Endothelial cell of umbilical vein (primary cell): ENCODE data around the gene BTBD18. TPM values are rescaled to one million over a fixed set of nuclear protein-coding genes. Genes with fewer than 3 reads are reported as not detected.

ENCODE experiments used
- BruUV-seq: library from RNA; stranded (reverse); fragments of 400-500 nt; replicated peaks from 2 replicates; lab custom pipeline; 2021; lab: Mats Ljungman, UMichigan
- CTCF ChIA-PET: fragments of 300-600, 350-600 bp; sonication (Branson Sonifier 250); formaldehyde crosslinking; loops from one replicate; lab custom pipeline; 2021; ENCODE audit warnings: antibody characterized with exemption, inconsistent platforms; lab: Charles Lee
- POLR2A ChIA-PET: fragments of 300-600, 350-600 bp; sonication (Branson Sonifier 250); formaldehyde crosslinking; loops from one replicate; lab custom pipeline; 2021; ENCODE audit warnings: antibody characterized with exemption, inconsistent platforms; lab: Charles Lee
- DNase-seq: peaks from one replicate; pipeline ENCODE4 v3.0.0-alpha.2; 2011; ENCODE audit warnings: low read depth, low spot score
- FAIRE-seq: peaks from 2 replicates; lab custom pipeline; 2011; peaks lifted over from hg19 to GRCh38; lab: Jason Lieb, UNC
- H2AFZ ChIP-seq: 2 replicates; pipeline ENCODE4 v1.6.0; 2012; ENCODE audit warnings: low read depth, low read length, control low read depth, inconsistent platforms
- H3K27ac ChIP-seq: 2 replicates; pipeline ENCODE4 v1.5.1; 2011; ENCODE audit warnings: low read depth, mild to moderate bottlenecking, control low read depth, low read length, moderate library complexity; ENCODE audit not compliant: insufficient read depth
- H3K27me3 ChIP-seq, 2 experiments: 2 replicates each; pipeline versions ENCODE4 v1.6.0 to v1.6.1; 2011; ENCODE audit warnings: low read length in 2 of 2, mixed read lengths in 1 of 2; ENCODE audit not compliant: control insufficient read depth in 2 of 2, insufficient read depth in 2 of 2
- H3K36me3 ChIP-seq, 2 experiments: 2 replicates in 1 of 2; 3 replicates in 1 of 2; pipeline ENCODE4 v1.5.1; 2011; ENCODE audit warnings: low read length in 2 of 2, mild to moderate bottlenecking in 1 of 2, moderate library complexity in 1 of 2; ENCODE audit not compliant: control insufficient read depth in 2 of 2, insufficient read depth in 2 of 2; ENCODE audit errors: extremely low read depth in 1 of 2
- H3K4me1 ChIP-seq: 3 replicates; pipeline ENCODE4 v1.5.1; 2011; ENCODE audit warnings: mild to moderate bottlenecking, low read length; ENCODE audit not compliant: control insufficient read depth, insufficient read depth; ENCODE audit errors: extremely low read depth
- H3K4me2 ChIP-seq: 2 replicates; pipeline ENCODE4 v1.6.1; 2011; ENCODE audit warnings: low read length, control low read depth, mixed read lengths; ENCODE audit not compliant: insufficient read depth
- H3K4me3 ChIP-seq, 3 experiments: fragments of 200-600 bp in 1 of 3; sonication (generic), shearing (Covaris generic) in 1 of 3; replicated peaks in 1 of 3; 2 replicates each; pipeline ENCODE4 v1.5.1; 2011 to 2016; ENCODE audit warnings: control low read depth in 3 of 3, low read length in 3 of 3, mild to moderate bottlenecking in 2 of 3, inconsistent platforms in 1 of 3, low read depth in 1 of 3, moderate library complexity in 1 of 3; ENCODE audit not compliant: insufficient read depth in 1 of 3
- H3K79me2 ChIP-seq: 2 replicates; pipeline ENCODE4 v1.6.0; 2012; ENCODE audit warnings: low read length, inconsistent platforms; ENCODE audit not compliant: control insufficient read depth, insufficient read depth
- H3K9ac ChIP-seq: replicated peaks from 2 replicates; pipeline ENCODE3; 2011; ENCODE audit warnings: low read length, control low read depth; ENCODE audit not compliant: insufficient read depth; ENCODE audit errors: extremely low read depth
- H3K9me1 ChIP-seq: replicated peaks from 3 replicates; pipeline ENCODE4 v1.6.0; 2011; ENCODE audit warnings: mild to moderate bottlenecking, low read length; ENCODE audit not compliant: control insufficient read depth, insufficient read depth; ENCODE audit errors: extremely low read depth
- H3K9me3 ChIP-seq: replicated peaks from 2 replicates; pipeline ENCODE4 v1.5.1; 2012; ENCODE audit warnings: low read length, inconsistent platforms; ENCODE audit not compliant: control insufficient read depth, insufficient read depth
- H4K20me1 ChIP-seq: replicated peaks from 2 replicates; pipeline ENCODE3; 2011; ENCODE audit warnings: mild to moderate bottlenecking, low read length; ENCODE audit not compliant: control insufficient read depth, insufficient read depth; ENCODE audit errors: extremely low read depth
- EZH2 ChIP-seq: IDR thresholded peaks from 2 replicates; pipeline ENCODE4 v1.6.1; 2012; ENCODE audit warnings: borderline replicate concordance, low read depth, mild to moderate bottlenecking, moderate library complexity, low read length, inconsistent platforms; ENCODE audit not compliant: severe bottlenecking
- FOS ChIP-seq: IDR thresholded peaks from 2 replicates; pipeline ENCODE4 v1.6.1; 2011; ENCODE audit warnings: mild to moderate bottlenecking, low read length, moderate library complexity, borderline replicate concordance; ENCODE audit not compliant: insufficient read depth
- JUN ChIP-seq: IDR thresholded peaks from 2 replicates; pipeline ENCODE4 v1.6.1; 2011; ENCODE audit warnings: borderline replicate concordance, low read depth; ENCODE audit not compliant: insufficient read length, insufficient read depth
- MYC ChIP-seq: IDR thresholded peaks from one replicate; pipeline ENCODE4 v1.6.1; 2011; ENCODE audit warnings: mild to moderate bottlenecking, low read depth, low read length
- dilution Hi-C: fragments of 300-500 bp; cut with MboI; formaldehyde crosslinking; loops from one replicate; pipeline ENCODE4 v1.15.0; 2019; ENCODE audit warnings: low sequenced_read_pairs; ENCODE audit not compliant: extremely low pct_ligation_motif_present
- intact Hi-C: fragments of 100-400 bp; cut with micrococcal nuclease; formaldehyde crosslinking; loops from one replicate; pipeline ENCODE4 v1.10.0; 2022
- polyA plus RNA-seq, 4 experiments: library from polyadenylated mRNA; depleted of rRNA in 3 of 4; stranded (reverse) in 3 of 4; unstranded in 1 of 4; fragments of >200 nt; gene quantifications; 2 replicates each; pipeline versions ENCODE4 v1.2.1 to v1.2.3, GENCODE V29; 2011 to 2012; ENCODE audit warnings: missing spikeins in 1 of 4
- total RNA-seq: library from RNA; stranded (reverse); gene quantifications from 2 replicates; pipeline ENCODE4 v1.2.3, GENCODE V29; 2021
- TF ChIP-seq, protein P1 (sequence below): IDR thresholded peaks from 2 replicates; pipeline ENCODE4 v1.6.1; 2011; ENCODE audit not compliant: insufficient read depth, insufficient read length

Gene BTBD18
- total and polyA plus RNA-seq, 2 donors (not counting 3 experiments of a cell fraction or from before 2014, with no cell fraction given) = not detected

- H2AFZ ChIP-seq = no peak overlapping the region
- H3K36me3 ChIP-seq = no peaks in the 10 kb centered on the region
- DNase-seq (no peak), FAIRE-seq (no peak)
- ChIA-PET CTCF (interaction anchor here (1.0 to 2.7 kb wide), 3 partner anchors 28 to 87 kb away, joined by 4 to 11 read pairs (median 5); partner anchors contain the start of gene SELENOH), POLR2A (no interaction called here)
- peaks cover 46% of the 10 kb centered on the region for H3K79me2 ChIP-seq
- no peak overlapping the region for H3K9ac ChIP-seq
- H3K27me3 ChIP-seq = no peaks in the 10 kb centered on the region
- BruUV-seq = no TSS peak
- peak overlapping the region; percentile 26 for H3K4me2 ChIP-seq
- H3K4me1 ChIP-seq = peaks cover 18% of the 10 kb centered on the region
- no peaks in the 10 kb centered on the region for H3K9me1 ChIP-seq
- H3K9me3 ChIP-seq = no peaks in the 10 kb centered on the region
- no peaks in the 10 kb centered on the region for H4K20me1 ChIP-seq
- peak overlapping the region in 1 of 3 experiments; percentile 78 for H3K4me3 ChIP-seq
- H3K27ac ChIP-seq = no peak overlapping the region
- TF ChIP-seq FOS (no peak), JUN (no peak), EZH2 (no peak), MYC (no peak)
- TF ChIP-seq, protein P1, sequence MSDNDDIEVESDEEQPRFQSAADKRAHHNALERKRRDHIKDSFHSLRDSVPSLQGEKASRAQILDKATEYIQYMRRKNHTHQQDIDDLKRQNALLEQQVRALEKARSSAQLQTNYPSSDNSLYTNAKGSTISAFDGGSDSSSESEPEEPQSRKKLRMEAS = no peak
- intact Hi-C loops = loop anchor here (2.0 kb wide), 2 partner anchors 289 to 865 kb away; partner anchors contain the start of gene ZFP91
- dilution Hi-C loops = no loop called here
Measured at GRCh38 chr11:57713835-57714234, 37.8 kb downstream of the BTBD18 start.
